Bronchial epithelial cell (primary cell): ENCODE data around the gene XRCC4. TPM values are rescaled to one million over a fixed set of nuclear protein-coding genes. Genes with fewer than 3 reads are reported as not detected.

Experiments
- DNase-seq: peaks from one replicate; pipeline ENCODE4 v3.0.0-alpha.2; 2010; ENCODE audit warnings: low read depth
- FAIRE-seq: peaks from 2 replicates; lab custom pipeline; 2011; peaks lifted over from hg19 to GRCh38; lab: Jason Lieb, UNC
- H3K27me3 ChIP-seq: 2 replicates; pipeline ENCODE4 v1.5.1; 2011; ENCODE audit warnings: low read length; ENCODE audit not compliant: control insufficient read depth, insufficient read depth
- H3K36me3 ChIP-seq: 2 replicates; pipeline ENCODE4 v1.5.1; 2011; ENCODE audit warnings: low read length; ENCODE audit not compliant: control insufficient read depth, insufficient read depth
- H3K4me3 ChIP-seq: 2 replicates; pipeline ENCODE4 v1.5.1; 2011; ENCODE audit warnings: mild to moderate bottlenecking, low read depth, low read length, control low read depth
- total RNA-seq: library from RNA; depleted of rRNA; stranded (reverse); fragments of >200 nt; gene quantifications from 2 replicates; pipeline ENCODE4 v1.2.1, GENCODE V29; 2014
- TF ChIP-seq, protein P1 (sequence below): IDR thresholded peaks from 2 replicates; pipeline ENCODE4 v1.5.1; 2011; ENCODE audit warnings: mild to moderate bottlenecking, moderate library complexity, low read length, control low read depth, inconsistent platforms; ENCODE audit not compliant: insufficient read depth, severe bottlenecking

The XRCC4 gene
- total RNA-seq, 1 donor from 2014 or later, result 9.5 TPM

- Histone ChIP-seq H3K27me3 (no peaks in the 10 kb centered on the region), H3K36me3 (no peaks in the 10 kb centered on the region), H3K4me3 (no peak overlapping the region)
- FAIRE-seq (no peak), DNase-seq (no peak)
- TF ChIP-seq, protein P1, sequence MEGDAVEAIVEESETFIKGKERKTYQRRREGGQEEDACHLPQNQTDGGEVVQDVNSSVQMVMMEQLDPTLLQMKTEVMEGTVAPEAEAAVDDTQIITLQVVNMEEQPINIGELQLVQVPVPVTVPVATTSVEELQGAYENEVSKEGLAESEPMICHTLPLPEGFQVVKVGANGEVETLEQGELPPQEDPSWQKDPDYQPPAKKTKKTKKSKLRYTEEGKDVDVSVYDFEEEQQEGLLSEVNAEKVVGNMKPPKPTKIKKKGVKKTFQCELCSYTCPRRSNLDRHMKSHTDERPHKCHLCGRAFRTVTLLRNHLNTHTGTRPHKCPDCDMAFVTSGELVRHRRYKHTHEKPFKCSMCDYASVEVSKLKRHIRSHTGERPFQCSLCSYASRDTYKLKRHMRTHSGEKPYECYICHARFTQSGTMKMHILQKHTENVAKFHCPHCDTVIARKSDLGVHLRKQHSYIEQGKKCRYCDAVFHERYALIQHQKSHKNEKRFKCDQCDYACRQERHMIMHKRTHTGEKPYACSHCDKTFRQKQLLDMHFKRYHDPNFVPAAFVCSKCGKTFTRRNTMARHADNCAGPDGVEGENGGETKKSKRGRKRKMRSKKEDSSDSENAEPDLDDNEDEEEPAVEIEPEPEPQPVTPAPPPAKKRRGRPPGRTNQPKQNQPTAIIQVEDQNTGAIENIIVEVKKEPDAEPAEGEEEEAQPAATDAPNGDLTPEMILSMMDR, result no peak
These were observed 260.2 kb downstream of the XRCC4 start for GRCh38 chr5:83337453-83338035.

GRCh38 chr5:83340511-83340918 is 263.2 kb downstream of the XRCC4 start:
- TF ChIP-seq, protein P1, result no peak
- no peaks in the 10 kb centered on the region for H3K36me3 ChIP-seq
- no peak for FAIRE-seq
- H3K4me3 ChIP-seq, result no peak overlapping the region
- no peaks in the 10 kb centered on the region for H3K27me3 ChIP-seq
- DNase-seq, result no peak

- H3K27me3 ChIP-seq, result no peaks in the 10 kb centered on the region
- FAIRE-seq (no peak), DNase-seq (no peak)
- H3K36me3 ChIP-seq, result no peaks in the 10 kb centered on the region
- H3K4me3 ChIP-seq, result no peak overlapping the region
- TF ChIP-seq, protein P1, result no peak
These were observed 264.5 kb downstream of the XRCC4 start for GRCh38 chr5:83341815-83342334.

GRCh38 chr5:83342465-83342864 is 265.1 kb downstream of the XRCC4 start:
- no peak for DNase-seq
- Histone ChIP-seq H3K36me3 (no peaks in the 10 kb centered on the region), H3K4me3 (no peak overlapping the region), H3K27me3 (no peaks in the 10 kb centered on the region)
- no peak for FAIRE-seq
- TF ChIP-seq, protein P1, result no peak

- no peaks in the 10 kb centered on the region for H3K36me3 ChIP-seq
- no peak for FAIRE-seq
These were observed 266.0 kb downstream of the XRCC4 start for GRCh38 chr5:83343299-83343698.

More at GRCh38 chr5:83343299-83343698, 266.0 kb downstream of the XRCC4 start:
- TF ChIP-seq, protein P1, result no peak
- DNase-seq, result no peak
- no peak overlapping the region for H3K4me3 ChIP-seq
- no peaks in the 10 kb centered on the region for H3K27me3 ChIP-seq
